ENCODE data around the gene SYCN. TPM values are rescaled to one million over a fixed set of nuclear protein-coding genes. Genes with fewer than 3 reads are reported as not detected.

The SYCN gene
- total RNA-seq, 4 donors from 2014 or later, result 1.3 to 6.0 TPM; not detected in 2

DNA sequence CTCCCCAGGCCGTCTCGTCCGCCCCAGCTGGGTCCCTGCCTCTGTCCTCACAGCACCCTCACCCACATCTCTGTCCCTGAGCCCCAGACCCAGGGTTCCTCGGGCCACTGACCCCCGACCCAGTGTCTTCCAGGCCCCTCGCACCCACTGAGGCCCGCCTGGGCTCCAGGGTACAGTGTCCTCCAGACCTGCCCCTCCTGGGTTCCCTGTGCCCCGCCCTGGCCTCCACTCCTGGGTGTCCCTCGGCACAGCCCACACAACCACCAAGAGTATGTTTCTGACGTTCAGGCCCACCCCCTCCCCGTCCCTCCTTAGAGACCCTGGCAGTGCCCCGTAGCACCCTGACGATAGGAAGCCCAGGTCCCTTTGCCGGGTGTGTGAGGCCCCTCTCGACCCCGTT lies 29.9 kb downstream of the SYCN start:
- H3K36me3 ChIP-seq, result peaks cover 2 to 100% (median 10%) of the 10 kb centered on the region in 3 donors
- H3K4me1 ChIP-seq, result peaks cover 0 to 28% (median 0%) of the 10 kb centered on the region in 4 donors
- no peak for TF ChIP-seq EP300 (IDR thresholded peaks at IDR 0.05)
- TF ChIP-seq, protein P1, sequence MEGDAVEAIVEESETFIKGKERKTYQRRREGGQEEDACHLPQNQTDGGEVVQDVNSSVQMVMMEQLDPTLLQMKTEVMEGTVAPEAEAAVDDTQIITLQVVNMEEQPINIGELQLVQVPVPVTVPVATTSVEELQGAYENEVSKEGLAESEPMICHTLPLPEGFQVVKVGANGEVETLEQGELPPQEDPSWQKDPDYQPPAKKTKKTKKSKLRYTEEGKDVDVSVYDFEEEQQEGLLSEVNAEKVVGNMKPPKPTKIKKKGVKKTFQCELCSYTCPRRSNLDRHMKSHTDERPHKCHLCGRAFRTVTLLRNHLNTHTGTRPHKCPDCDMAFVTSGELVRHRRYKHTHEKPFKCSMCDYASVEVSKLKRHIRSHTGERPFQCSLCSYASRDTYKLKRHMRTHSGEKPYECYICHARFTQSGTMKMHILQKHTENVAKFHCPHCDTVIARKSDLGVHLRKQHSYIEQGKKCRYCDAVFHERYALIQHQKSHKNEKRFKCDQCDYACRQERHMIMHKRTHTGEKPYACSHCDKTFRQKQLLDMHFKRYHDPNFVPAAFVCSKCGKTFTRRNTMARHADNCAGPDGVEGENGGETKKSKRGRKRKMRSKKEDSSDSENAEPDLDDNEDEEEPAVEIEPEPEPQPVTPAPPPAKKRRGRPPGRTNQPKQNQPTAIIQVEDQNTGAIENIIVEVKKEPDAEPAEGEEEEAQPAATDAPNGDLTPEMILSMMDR (IDR thresholded peaks at IDR 0.05), result no peak
- no peak for TF ChIP-seq POLR2A (IDR thresholded peaks at IDR 0.05)
- H3K4me3 ChIP-seq, result no peak overlapping the region
- DNase-seq (ENCODE audit: low spot score in 2 of 2), result no peak
- no peaks in the 10 kb centered on the region for H3K27me3 ChIP-seq
- no peak overlapping the region for H3K27ac ChIP-seq
- H3K9me3 ChIP-seq, result no peaks in the 10 kb centered on the region
- 71 to 78% methylated on average over 16 of the region's 16 CpGs for WGBS, 2 donors

DNA sequence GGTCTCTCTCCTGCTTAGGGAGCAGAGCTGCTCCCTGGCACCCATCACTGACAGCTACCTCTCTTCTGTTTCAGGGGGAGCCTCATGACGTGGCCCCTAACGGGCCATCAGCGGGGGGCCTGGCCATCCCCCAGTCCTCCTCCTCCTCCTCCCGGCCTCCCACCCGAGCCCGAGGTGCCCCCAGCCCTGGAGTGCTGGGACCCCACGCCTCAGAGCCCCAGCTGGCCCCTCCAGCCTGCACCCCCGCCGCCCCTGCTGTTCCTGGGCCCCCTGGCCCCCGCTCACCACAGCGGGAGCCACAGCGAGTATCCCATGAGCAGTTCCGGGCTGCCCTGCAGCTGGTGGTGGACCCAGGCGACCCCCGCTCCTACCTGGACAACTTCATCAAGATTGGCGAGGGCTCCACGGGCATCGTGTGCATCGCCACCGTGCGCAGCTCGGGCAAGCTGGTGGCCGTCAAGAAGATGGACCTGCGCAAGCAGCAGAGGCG lies 30.5 kb downstream of the SYCN start:
- no peak for DNase-seq (ENCODE audit: low spot score in 2 of 2)
- Histone ChIP-seq H3K27ac (no peak overlapping the region), H3K4me3 (no peak overlapping the region), H3K27me3 (no peaks in the 10 kb centered on the region), H3K4me1 (peaks cover 0 to 22% (median 0%) of the 10 kb centered on the region in 4 donors), H3K9me3 (no peaks in the 10 kb centered on the region), H3K36me3 (peaks cover 2 to 98% (median 7%) of the 10 kb centered on the region in 3 donors)
- 91 to 94% methylated on average over 12 to 23 of the region's 25 CpGs for WGBS, 2 donors
- TF ChIP-seq EP300 (IDR thresholded peaks at IDR 0.05) (no peak), POLR2A (IDR thresholded peaks at IDR 0.05) (no peak)
- TF ChIP-seq, protein P1 (IDR thresholded peaks at IDR 0.05), result no peak

DNA sequence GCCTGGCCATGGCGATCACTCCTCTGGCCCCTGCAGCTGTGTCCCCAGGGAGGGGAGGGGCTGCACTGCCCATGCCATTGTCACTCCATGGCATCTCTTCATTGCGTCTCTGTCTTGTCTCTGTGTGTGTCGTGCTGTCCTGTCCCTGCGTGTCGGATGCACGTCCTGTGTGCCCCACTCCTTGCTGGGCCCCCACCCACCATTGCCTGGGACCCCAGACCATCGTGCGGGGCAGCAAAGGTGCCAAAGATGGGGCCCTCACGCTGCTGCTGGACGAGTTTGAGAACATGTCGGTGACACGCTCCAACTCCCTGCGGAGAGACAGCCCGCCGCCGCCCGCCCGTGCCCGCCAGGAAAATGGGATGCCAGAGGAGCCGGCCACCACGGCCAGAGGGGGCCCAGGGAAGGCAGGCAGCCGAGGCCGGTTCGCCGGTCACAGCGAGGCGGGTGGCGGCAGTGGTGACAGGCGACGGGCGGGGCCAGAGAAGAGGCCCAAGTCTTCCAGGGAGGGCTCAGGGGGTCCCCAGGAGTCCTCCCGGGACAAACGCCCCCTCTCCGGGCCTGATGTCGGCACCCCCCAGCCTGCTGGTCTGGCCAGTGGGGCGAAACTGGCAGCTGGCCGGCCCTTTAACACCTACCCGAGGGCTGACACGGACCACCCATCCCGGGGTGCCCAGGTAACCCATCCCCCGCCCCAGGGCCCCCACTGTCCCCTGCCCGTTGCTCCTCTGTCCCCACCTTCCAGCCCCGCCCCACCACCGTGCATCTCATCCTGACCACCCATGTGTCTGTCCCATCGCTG lies 31.2 kb downstream of the SYCN start:
- no peak for DNase-seq (ENCODE audit: low spot score in 2 of 2)
- TF ChIP-seq, protein P1 (IDR thresholded peaks at IDR 0.05), result no peak
- TF ChIP-seq EP300 (IDR thresholded peaks at IDR 0.05) (no peak), POLR2A (IDR thresholded peaks at IDR 0.05) (no peak)
- H3K36me3 ChIP-seq, result peaks cover 2 to 92% (median 3%) of the 10 kb centered on the region in 3 donors
- H3K9me3 ChIP-seq, result no peaks in the 10 kb centered on the region
- no peak overlapping the region for H3K27ac ChIP-seq
- WGBS, 2 donors, result 86 to 90% methylated on average over 39 to 45 of the region's 45 CpGs
- no peak overlapping the region for H3K4me3 ChIP-seq
- H3K27me3 ChIP-seq, result no peaks in the 10 kb centered on the region
- peaks cover 0 to 18% (median 0%) of the 10 kb centered on the region in 4 donors for H3K4me1 ChIP-seq

DNA sequence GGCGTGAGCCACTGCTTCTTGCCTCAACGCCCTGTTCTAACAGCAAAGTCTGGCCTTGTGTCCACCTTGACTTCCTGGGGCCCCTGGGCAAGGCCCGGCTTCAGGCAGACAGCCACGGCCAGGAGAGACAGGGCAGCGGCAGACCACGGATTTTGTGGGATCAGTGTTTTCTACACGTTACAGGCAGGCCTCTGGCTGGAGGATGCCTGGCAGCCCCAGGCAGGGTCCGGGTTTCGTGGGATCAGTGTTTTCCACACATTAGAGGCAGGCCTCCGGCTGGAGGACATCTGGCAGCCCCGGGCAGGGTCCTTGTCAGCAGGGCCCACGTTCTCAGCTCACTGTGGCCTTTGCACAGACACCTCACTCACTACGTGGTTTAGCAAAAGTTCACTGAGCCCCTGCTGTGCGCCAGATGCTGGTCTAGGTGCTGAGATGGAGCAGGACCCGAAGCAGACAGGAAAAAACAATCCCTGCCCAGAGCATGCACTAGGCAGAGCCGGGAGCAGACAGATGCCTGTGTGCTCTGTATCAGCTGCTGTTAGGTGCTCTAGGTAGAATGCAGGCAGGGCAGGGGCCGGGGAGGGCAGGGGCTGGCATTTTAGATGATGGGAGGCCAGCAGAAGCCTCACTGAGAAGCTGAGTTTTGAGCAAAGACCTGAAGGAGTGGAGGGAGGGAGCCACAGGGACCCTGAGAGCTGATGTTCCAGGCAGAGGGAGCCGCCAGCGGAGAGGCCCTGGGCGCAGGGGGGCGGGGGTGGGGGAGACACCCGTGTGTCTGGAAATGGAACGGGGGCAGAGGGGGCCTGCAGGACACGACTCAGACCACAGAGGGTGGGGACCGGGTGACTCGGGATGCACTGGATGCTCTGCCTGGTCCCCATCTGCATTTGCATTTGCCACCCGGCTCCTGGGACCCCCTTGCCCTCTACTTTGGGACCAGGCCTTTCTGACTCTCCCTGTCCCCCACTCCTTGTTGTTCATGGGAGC lies 32.3 kb downstream of the SYCN start:
- DNase-seq (ENCODE audit: low spot score in 2 of 2), result no peak
- H3K4me3 ChIP-seq, result no peak overlapping the region
- H3K27ac ChIP-seq, result no peak overlapping the region
- peaks cover 0 to 29% (median 6%) of the 10 kb centered on the region in 4 donors for H3K4me1 ChIP-seq
- H3K27me3 ChIP-seq, result no peaks in the 10 kb centered on the region
- TF ChIP-seq, protein P1 (IDR thresholded peaks at IDR 0.05), result no peak
- TF ChIP-seq EP300 (IDR thresholded peaks at IDR 0.05) (no peak), POLR2A (IDR thresholded peaks at IDR 0.05) (no peak)
- no peaks in the 10 kb centered on the region for H3K9me3 ChIP-seq
- WGBS, 2 donors, result 76% methylated on average over 25 to 26 of the region's 27 CpGs
- H3K36me3 ChIP-seq, result peaks cover 0 to 80% (median 2%) of the 10 kb centered on the region in 3 donors

Data from tibial nerve (tissue), 4 donors.